GM23338 (cell line): ENCODE data around the gene TTLL3.
"Not testable (repeated sequence)": the region's sequence is repeated elsewhere in the genome, so short reads cannot be mapped to it uniquely, and the experiment has no call there.

Experiments used
- EZH2 ChIP-seq: fragments of 200-600 bp; sonication (generic); IDR thresholded peaks from one replicate; pipeline ENCODE4 v1.8.0; 2017; ENCODE audit warnings: antibody characterized with exemption, mild to moderate bottlenecking, low read depth; ENCODE audit not compliant: unreplicated experiment
- EZH2phosphoT487 ChIP-seq: fragments of 200-600 bp; sonication (generic); IDR thresholded peaks from one replicate; pipeline ENCODE4 v1.8.1; 2018; ENCODE audit warnings: antibody characterized with exemption; ENCODE audit not compliant: unreplicated experiment
- JUNB ChIP-seq: IDR thresholded peaks from one replicate; pipeline ENCODE4 v1.6.1; 2016; ENCODE audit warnings: antibody characterized with exemption; ENCODE audit not compliant: unreplicated experiment
- POLR2AphosphoS5 ChIP-seq: IDR thresholded peaks from 2 replicates; pipeline ENCODE4 v1.6.1; 2016; ENCODE audit warnings: antibody characterized with exemption, low read depth
- ZNF114 ChIP-seq: fragments of 250-450 bp; sonication (Bioruptor Pico); IDR thresholded peaks from 2 replicates; pipeline ENCODE4 v1.5.0; 2020; ENCODE audit warnings: mild to moderate bottlenecking, moderate library complexity
- TF ChIP-seq, protein P1 (sequence below): IDR thresholded peaks from 2 replicates; pipeline ENCODE4 v1.6.1; 2016; ENCODE audit warnings: antibody characterized with exemption
- TF ChIP-seq, protein P2 (sequence below), 2 experiments: fragments of 200-600 bp in 1 of 2; sonication (generic) in 1 of 2; conservative IDR thresholded peaks; 2 replicates each; pipeline versions ENCODE4 v1.5.1 to v1.6.1; 2016 to 2017; ENCODE audit warnings: antibody characterized with exemption in 2 of 2, low read depth in 2 of 2, mild to moderate bottlenecking in 2 of 2, moderate library complexity in 1 of 2
- TF ChIP-seq, protein P3 (sequence below): IDR thresholded peaks from one replicate; pipeline ENCODE4 v1.6.1; 2018; ENCODE audit warnings: antibody characterized with exemption; ENCODE audit not compliant: unreplicated experiment

DNA sequence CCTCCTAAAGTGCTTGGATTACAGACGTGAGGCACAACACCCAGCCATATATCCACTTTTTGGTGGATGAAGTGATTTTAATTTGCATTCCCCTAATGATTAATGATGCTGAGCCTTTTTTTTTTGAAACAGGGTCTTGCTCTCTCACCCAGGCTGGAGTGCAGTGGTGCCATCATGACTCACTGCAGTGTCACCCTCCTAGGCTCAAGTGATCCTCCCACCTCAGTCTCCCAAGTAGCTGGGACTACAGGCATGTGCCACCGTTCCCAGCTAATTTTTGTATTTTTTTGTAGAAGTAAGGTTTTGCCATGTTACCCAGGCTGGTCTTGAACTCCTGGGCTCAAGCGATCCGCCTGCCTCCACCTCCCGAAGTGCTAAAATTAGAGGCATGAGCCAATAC lies 62.0 kb downstream of the TTLL3 start:
- TF ChIP-seq POLR2AphosphoS5; JUNB; EZH2phosphoT487; EZH2; ZNF114 (CRISPR knock-in tag): not testable (repeated sequence)
- TF ChIP-seq, protein P1, sequence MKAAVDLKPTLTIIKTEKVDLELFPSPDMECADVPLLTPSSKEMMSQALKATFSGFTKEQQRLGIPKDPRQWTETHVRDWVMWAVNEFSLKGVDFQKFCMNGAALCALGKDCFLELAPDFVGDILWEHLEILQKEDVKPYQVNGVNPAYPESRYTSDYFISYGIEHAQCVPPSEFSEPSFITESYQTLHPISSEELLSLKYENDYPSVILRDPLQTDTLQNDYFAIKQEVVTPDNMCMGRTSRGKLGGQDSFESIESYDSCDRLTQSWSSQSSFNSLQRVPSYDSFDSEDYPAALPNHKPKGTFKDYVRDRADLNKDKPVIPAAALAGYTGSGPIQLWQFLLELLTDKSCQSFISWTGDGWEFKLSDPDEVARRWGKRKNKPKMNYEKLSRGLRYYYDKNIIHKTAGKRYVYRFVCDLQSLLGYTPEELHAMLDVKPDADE = not testable (repeated sequence)
- TF ChIP-seq, protein P2, sequence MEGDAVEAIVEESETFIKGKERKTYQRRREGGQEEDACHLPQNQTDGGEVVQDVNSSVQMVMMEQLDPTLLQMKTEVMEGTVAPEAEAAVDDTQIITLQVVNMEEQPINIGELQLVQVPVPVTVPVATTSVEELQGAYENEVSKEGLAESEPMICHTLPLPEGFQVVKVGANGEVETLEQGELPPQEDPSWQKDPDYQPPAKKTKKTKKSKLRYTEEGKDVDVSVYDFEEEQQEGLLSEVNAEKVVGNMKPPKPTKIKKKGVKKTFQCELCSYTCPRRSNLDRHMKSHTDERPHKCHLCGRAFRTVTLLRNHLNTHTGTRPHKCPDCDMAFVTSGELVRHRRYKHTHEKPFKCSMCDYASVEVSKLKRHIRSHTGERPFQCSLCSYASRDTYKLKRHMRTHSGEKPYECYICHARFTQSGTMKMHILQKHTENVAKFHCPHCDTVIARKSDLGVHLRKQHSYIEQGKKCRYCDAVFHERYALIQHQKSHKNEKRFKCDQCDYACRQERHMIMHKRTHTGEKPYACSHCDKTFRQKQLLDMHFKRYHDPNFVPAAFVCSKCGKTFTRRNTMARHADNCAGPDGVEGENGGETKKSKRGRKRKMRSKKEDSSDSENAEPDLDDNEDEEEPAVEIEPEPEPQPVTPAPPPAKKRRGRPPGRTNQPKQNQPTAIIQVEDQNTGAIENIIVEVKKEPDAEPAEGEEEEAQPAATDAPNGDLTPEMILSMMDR (conservative IDR thresholded peaks at IDR 0.05; ENCODE audit: low read depth in 2 of 2) = not testable (repeated sequence)
- TF ChIP-seq, protein P3, sequence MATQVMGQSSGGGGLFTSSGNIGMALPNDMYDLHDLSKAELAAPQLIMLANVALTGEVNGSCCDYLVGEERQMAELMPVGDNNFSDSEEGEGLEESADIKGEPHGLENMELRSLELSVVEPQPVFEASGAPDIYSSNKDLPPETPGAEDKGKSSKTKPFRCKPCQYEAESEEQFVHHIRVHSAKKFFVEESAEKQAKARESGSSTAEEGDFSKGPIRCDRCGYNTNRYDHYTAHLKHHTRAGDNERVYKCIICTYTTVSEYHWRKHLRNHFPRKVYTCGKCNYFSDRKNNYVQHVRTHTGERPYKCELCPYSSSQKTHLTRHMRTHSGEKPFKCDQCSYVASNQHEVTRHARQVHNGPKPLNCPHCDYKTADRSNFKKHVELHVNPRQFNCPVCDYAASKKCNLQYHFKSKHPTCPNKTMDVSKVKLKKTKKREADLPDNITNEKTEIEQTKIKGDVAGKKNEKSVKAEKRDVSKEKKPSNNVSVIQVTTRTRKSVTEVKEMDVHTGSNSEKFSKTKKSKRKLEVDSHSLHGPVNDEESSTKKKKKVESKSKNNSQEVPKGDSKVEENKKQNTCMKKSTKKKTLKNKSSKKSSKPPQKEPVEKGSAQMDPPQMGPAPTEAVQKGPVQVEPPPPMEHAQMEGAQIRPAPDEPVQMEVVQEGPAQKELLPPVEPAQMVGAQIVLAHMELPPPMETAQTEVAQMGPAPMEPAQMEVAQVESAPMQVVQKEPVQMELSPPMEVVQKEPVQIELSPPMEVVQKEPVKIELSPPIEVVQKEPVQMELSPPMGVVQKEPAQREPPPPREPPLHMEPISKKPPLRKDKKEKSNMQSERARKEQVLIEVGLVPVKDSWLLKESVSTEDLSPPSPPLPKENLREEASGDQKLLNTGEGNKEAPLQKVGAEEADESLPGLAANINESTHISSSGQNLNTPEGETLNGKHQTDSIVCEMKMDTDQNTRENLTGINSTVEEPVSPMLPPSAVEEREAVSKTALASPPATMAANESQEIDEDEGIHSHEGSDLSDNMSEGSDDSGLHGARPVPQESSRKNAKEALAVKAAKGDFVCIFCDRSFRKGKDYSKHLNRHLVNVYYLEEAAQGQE = not testable (repeated sequence)
